Right ventricle myocardium inferior (tissue), 1 donor: ENCODE results near the gene BCAP31. TPM values are rescaled to one million over a fixed set of nuclear protein-coding genes. Genes with fewer than 3 reads are reported as not detected.

ENCODE experiments used
- ATAC-seq: fragments of 200-7000 bp; cut with Tn5 transposase; one replicate; pipeline ENCODE4 v1.9.1; 2020; ENCODE audit warnings: mild to moderate bottlenecking, moderate library complexity
- DNase-seq: peaks from one replicate; pipeline ENCODE4 v3.0.0; 2021; ENCODE audit errors: missing footprints
- intact Hi-C: fragments of 100-400 bp; cut with DNase I; formaldehyde crosslinking; loops from one replicate; pipeline ENCODE4 v1.11.0; 2022
- total RNA-seq: library from RNA; stranded (reverse); fragmentation: NEBNext Ultra II Directional; extraction: Animal tissue kit (Norgen Biotek cat#: 25700); gene quantifications from one replicate; pipeline ENCODE4 v1.2.1, GENCODE V29; 2021
- donor health status: DM: no; HTN: yes; CAD: no; lungs with severe emphysema.

BCAP31 gene
- total RNA-seq, 1 donor from 2014 or later, result 98.5 TPM

DNA sequence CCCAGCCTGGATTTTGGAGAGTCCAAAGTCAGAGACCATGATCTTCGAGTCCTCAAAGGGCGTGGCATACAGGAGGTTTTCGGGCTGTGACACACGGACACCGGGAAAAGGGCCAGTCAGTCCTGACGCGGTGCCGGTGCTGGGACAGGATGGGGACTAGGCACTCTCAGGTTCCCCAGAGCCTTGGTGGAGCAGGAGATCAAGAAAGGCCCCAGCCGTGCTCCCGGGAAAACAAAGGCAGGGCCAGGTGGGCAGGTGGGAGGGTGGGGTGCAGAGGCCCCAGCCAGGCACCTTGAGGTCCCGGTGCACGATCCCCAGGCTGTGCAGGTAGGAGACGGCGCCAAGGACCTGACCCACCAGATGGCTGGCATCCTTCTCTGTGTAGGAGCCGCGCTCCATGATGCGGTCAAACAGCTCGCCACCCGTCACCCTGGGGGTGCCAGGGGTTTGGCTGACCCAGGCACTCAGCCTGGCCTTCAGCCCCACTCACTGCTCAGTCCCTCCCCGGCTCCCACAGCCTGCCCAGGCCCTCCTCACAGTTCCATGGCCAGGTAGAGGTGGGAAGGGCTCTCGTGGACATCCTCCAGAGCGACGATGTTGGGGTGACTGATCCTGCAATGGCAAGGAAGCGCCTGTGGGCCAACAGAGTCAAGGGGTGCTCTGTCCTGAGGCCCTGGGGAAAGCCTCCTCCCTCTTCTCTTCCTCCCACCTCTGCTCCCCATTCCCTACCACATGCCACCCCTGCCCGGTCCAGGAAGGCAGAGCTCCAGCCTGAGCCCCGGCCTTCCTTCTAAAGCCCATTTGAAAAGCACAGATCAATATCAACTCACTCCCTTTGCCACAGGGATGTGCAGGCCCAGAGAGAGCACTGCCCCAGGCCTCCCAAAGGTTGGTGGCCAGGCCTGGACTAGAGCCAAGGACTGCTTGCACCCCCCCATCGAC is 52.3 kb downstream of the BCAP31 start:
- DNase-seq, result peak; percentile 9
- intact Hi-C loops, result no loop called here
- no peak for ATAC-seq

DNA sequence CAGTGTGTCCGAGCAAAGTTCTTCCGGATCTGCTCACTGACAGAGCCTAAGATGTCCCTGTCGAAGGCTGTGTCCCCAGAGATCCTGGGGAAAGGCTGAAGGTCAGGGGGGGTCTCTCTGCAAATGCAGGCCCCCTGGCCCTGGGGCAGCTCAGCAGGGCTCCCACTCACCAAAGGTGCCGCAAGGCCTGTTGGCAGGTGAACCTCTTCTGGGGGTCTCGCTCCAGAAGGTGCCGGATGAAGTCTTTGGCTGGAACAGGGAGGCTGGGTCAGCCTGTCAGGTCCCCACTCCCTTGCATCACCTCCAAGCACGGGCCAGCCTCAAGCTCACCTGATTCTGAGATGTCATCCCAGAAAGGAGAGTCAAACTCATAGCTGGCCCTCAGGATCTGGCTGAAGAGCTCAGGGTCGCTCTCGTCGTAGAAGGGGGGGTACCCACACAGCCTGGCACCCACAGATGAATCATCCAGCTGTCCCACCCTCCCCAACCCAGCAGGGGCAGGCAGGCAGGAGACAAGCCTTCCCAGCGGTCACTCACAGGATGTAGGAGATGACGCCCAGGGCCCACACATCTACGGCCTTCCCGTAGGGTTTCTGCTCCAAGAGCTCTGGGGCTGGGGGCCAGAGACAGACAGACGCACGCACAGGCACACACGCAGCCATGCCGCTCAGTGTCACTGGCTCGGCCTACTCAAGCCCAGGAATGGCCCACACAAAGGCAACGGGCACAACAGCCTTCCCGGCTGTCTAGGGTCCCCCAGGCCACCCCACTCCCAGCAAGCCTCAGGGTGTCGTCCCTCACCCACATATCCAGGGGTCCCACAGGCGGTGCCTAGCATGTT is 53.2 kb downstream of the BCAP31 start:
- peak; percentile 54 for DNase-seq
- ATAC-seq, result no peak
- intact Hi-C loops, result no loop called here

GRCh38 chrX:153669901-153670731 is 54.1 kb downstream of the BCAP31 start:
- DNase-seq, result no peak
- no peak for ATAC-seq
- intact Hi-C loops, result loop anchor here (5.0 kb wide), 3 partner anchors 63 to 713 kb away; no protein-coding TSS in a partner anchor

GRCh38 chrX:153669174-153669890 is 54.9 kb downstream of the BCAP31 start:
- ATAC-seq (no peak), DNase-seq (peak; percentile 14)
- intact Hi-C loops, result loop anchor here (5.0 kb wide), 3 partner anchors 62 to 712 kb away; no protein-coding TSS in a partner anchor

GRCh38 chrX:153668423-153669173 is 55.6 kb downstream of the BCAP31 start:
- DNase-seq, result peak; percentile 15
- ATAC-seq, result no peak
- intact Hi-C loops, result loop anchor here (5.0 kb wide), 3 partner anchors 61 to 711 kb away; no protein-coding TSS in a partner anchor

GRCh38 chrX:153667956-153668396 is 56.2 kb downstream of the BCAP31 start:
- intact Hi-C loops, result loop anchor here (5.0 kb wide), 3 partner anchors 61 to 711 kb away; no protein-coding TSS in a partner anchor
- ATAC-seq, result peak; percentile 90
- peak; percentile 90 for DNase-seq

DNA sequence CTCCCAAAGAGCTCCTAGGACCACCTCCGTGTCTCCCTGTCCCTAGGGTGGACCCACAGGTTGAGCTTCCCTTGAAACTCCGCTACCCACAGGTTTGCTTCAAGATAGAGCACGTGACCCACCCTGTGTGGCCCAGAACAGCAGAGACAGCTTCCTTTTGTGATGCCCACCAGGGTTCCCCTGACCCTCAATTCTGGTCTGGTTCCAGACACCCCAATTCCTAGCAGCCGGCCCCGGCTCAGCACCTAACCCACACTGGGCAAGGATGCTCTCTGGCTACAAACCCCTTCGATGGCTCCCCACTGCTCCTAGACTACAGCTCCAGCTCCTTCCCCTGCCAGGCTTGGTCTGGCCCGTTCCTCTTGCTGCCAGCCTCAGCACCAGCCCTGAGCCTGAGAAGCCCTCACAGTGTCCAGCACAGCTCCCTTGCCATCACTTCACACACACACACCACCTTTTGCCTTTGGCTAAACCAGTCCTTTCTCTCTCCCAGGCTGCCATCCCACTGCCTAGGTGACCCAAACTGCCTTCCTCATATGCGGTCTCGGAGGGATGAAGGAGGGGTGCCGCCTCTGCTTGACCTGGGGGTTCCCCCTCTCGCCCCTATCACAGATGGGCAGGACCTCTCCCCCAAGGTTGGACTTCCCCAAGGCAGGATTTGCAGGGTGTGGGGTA is 56.8 kb downstream of the BCAP31 start:
- intact Hi-C loops, result loop anchor here (5.0 kb wide), 3 partner anchors 60 to 710 kb away; no protein-coding TSS in a partner anchor
- peak; percentile 4 for DNase-seq
- ATAC-seq, result no peak

- intact Hi-C loops, result loop anchor here (5.0 kb wide), 3 partner anchors 59 to 709 kb away; no protein-coding TSS in a partner anchor
- peak; percentile 21 for DNase-seq
- ATAC-seq, result no peak
These were observed 58.4 kb downstream of the BCAP31 start for GRCh38 chrX:153665726-153666306.

DNA sequence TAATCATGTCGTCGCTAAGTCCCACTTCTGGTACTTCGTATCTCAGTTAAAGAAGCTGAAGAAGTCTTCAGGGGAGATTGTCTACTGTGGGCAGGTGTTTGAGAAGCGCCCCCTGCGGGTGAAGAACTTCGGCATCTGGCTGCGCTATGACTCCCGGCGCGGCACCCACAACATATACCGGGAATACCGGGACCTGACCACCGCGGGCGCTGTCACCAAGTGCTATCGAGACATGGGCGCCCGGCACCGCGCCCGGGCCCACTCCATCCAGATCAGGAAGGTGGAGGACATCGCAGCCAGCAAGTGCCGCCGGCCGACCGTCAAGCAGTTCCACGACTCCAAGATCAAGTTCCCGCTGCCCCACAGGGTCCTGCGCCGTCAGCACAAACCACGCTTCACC is 61.9 kb downstream of the BCAP31 start:
- ATAC-seq (no peak), DNase-seq (peak; percentile 75)
- intact Hi-C loops, result no loop called here

DNA sequence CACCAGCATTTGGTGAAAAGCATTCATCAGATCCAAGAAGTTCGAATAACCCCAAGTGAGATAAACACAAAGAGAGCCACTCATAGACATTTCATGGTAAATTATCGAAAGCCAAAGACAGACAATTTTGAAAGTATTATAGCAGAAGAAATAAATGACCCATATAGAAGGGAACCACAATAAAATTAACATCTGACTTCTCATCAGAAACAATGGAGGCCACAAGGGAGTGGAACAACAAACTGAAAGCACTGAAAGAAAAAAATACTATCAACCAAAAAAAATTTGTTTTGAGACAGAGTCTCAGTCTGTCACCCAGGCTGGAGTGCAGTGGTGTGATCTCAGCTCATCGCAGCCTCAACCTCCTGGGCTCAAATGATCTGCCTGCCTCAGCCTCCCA is 64.9 kb downstream of the BCAP31 start:
- intact Hi-C loops, result no loop called here
- DNase-seq (no peak), ATAC-seq (no peak)

DNA sequence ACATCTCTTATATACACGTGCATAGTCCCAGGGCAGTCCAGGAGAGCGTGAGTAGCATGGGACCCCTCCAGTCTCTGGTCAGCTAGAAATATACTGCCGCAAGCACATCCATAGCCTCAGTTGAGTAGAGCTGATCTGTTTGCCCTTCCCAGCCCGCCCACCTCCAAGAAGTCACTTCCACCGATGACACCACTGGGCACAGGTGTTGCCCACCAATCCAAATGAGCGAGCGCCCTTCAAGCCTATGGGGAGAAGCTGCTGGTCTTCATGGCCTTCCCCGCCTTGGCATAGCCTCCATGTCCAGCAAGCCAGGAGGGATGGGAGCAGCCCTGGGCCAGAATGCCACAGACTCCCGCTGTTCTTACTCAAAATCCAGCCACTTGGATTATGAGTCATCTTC is 67.0 kb downstream of the BCAP31 start:
- DNase-seq (peak; percentile 21), ATAC-seq (no peak)
- intact Hi-C loops, result no loop called here

- ATAC-seq, result no peak
- DNase-seq, result no peak
- intact Hi-C loops, result no loop called here
These were observed 70.6 kb downstream of the BCAP31 start for GRCh38 chrX:153653556-153653955.

DNA sequence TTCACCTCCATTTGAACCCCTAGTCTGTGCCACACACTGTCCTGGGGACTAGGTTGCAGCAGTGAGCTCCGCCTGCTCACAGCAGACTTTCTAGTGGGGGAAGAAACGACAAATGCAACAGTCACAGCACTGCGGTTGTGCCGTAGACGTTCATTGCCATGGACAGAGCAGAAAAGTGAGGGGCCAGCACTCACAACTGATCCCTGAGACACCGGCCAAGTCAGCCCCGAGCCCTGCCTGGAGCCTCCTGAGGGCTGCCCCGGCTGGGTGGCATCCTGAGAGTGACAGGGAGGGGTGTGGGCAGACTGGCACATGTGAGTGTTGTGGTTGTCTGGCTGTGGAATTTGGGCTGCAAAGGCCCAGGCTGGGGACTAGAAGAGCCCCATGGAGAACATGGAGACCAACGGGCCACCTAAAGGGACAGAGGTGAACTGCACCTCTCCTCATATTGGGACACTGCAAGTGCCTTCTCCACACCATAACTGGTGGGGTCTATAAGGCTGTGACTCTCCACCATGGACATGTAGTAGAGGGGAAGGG is 72.6 kb downstream of the BCAP31 start:
- DNase-seq (peak; percentile 49), ATAC-seq (no peak)
- intact Hi-C loops, result no loop called here

GRCh38 chrX:153650959-153651358 is 73.2 kb downstream of the BCAP31 start:
- DNase-seq (peak; percentile 22), ATAC-seq (no peak)
- intact Hi-C loops, result no loop called here
